RWPE2 (cell line): ENCODE measurements around the gene PDK3.

Experiments used
- ATAC-seq: fragments of 200-7000 bp; cut with Tn5 transposase; 3 replicates; pipeline ENCODE4 v1.9.1; 2021; ENCODE audit warnings: low read depth
- DNase-seq: peaks from one replicate; pipeline ENCODE4 v3.0.0-alpha.2; 2020; ENCODE audit warnings: low spot score
- H3K27ac ChIP-seq: fragments of 450-650 bp; 2 replicates; pipeline ENCODE4 v1.5.1; 2017; ENCODE audit warnings: mild to moderate bottlenecking; ENCODE audit not compliant: poor library complexity, severe bottlenecking
- H3K27me3 ChIP-seq: fragments of 250-450 bp; sonication (Bioruptor Pico); 2 replicates; pipeline ENCODE4 v1.5.1; 2021; ENCODE audit warnings: mild to moderate bottlenecking, moderate library complexity; ENCODE audit not compliant: insufficient read depth, poor library complexity, severe bottlenecking
- H3K36me3 ChIP-seq: fragments of 250-450 bp; sonication (Bioruptor Pico); 2 replicates; pipeline ENCODE4 v1.5.1; 2020; ENCODE audit warnings: low read depth, mild to moderate bottlenecking, moderate library complexity
- H3K4me1 ChIP-seq: fragments of 250-450 bp; sonication (Bioruptor Pico); 2 replicates; pipeline ENCODE4 v1.5.1; 2021; ENCODE audit warnings: mild to moderate bottlenecking, moderate library complexity; ENCODE audit not compliant: insufficient read depth, poor library complexity, severe bottlenecking
- H3K4me3 ChIP-seq: fragments of 250-450 bp; sonication (Bioruptor Pico); 2 replicates; pipeline ENCODE4 v1.5.1; 2021; ENCODE audit warnings: mild to moderate bottlenecking, moderate library complexity; ENCODE audit not compliant: severe bottlenecking
- H3K9me3 ChIP-seq: fragments of 250-450 bp; sonication (Bioruptor Pico); 2 replicates; pipeline ENCODE4 v1.5.1; 2021; ENCODE audit warnings: mild to moderate bottlenecking, moderate library complexity; ENCODE audit not compliant: severe bottlenecking
- TF ChIP-seq, protein P1 (sequence below): fragments of 450-650 bp; IDR thresholded peaks from one replicate; pipeline ENCODE4 v1.5.1; 2017; ENCODE audit warnings: mild to moderate bottlenecking, moderate library complexity; ENCODE audit not compliant: poor library complexity, severe bottlenecking

Gene PDK3

DNA sequence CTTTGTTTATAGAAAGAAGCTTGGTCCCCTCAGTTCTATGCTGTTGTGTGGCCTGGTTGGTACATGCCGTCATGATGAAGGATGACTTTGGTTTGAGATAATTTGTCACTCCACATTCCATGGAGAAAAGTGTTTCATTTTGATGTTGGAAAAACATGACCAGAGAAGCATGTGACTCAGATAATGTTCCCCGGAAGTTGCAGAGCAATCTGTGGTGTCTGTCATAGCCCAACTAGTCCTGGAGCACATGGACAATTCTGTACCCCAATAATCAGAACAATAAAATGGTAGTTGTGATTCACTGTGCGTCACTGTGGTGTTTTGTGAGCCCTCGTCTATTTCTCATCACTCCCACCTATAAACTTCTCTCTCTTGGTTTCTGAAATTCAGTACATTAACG lies 85.1 kb downstream of the PDK3 start:
- Histone ChIP-seq H3K27me3 (no peaks in the 10 kb centered on the region), H3K36me3 (no peaks in the 10 kb centered on the region), H3K4me1 (no peaks in the 10 kb centered on the region), H3K27ac (no peak overlapping the region), H3K4me3 (no peak overlapping the region), H3K9me3 (no peaks in the 10 kb centered on the region)
- ATAC-seq (no peak), DNase-seq (no peak)
- TF ChIP-seq, protein P1, sequence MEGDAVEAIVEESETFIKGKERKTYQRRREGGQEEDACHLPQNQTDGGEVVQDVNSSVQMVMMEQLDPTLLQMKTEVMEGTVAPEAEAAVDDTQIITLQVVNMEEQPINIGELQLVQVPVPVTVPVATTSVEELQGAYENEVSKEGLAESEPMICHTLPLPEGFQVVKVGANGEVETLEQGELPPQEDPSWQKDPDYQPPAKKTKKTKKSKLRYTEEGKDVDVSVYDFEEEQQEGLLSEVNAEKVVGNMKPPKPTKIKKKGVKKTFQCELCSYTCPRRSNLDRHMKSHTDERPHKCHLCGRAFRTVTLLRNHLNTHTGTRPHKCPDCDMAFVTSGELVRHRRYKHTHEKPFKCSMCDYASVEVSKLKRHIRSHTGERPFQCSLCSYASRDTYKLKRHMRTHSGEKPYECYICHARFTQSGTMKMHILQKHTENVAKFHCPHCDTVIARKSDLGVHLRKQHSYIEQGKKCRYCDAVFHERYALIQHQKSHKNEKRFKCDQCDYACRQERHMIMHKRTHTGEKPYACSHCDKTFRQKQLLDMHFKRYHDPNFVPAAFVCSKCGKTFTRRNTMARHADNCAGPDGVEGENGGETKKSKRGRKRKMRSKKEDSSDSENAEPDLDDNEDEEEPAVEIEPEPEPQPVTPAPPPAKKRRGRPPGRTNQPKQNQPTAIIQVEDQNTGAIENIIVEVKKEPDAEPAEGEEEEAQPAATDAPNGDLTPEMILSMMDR: no peak

GRCh38 chrX:24553011-24553410 lies 87.9 kb downstream of the PDK3 start:
- Histone ChIP-seq H3K27me3 (no peaks in the 10 kb centered on the region), H3K27ac (no peak overlapping the region), H3K9me3 (no peaks in the 10 kb centered on the region), H3K36me3 (no peaks in the 10 kb centered on the region), H3K4me3 (no peak overlapping the region), H3K4me1 (no peaks in the 10 kb centered on the region)
- TF ChIP-seq, protein P1: no peak
- DNase-seq: no peak
- ATAC-seq: no peak

GRCh38 chrX:24561121-24561520 lies 96.0 kb downstream of the PDK3 start:
- H3K27ac ChIP-seq: no peak overlapping the region
- H3K36me3 ChIP-seq: no peaks in the 10 kb centered on the region
- H3K4me3 ChIP-seq: no peak overlapping the region
- TF ChIP-seq, protein P1: no peak
- ATAC-seq (no peak), DNase-seq (no peak)
- H3K4me1 ChIP-seq: no peaks in the 10 kb centered on the region
- H3K9me3 ChIP-seq: no peaks in the 10 kb centered on the region
- H3K27me3 ChIP-seq: no peaks in the 10 kb centered on the region

- Histone ChIP-seq H3K27ac (no peak overlapping the region), H3K27me3 (no peaks in the 10 kb centered on the region), H3K4me1 (no peaks in the 10 kb centered on the region), H3K4me3 (no peak overlapping the region), H3K36me3 (no peaks in the 10 kb centered on the region), H3K9me3 (no peaks in the 10 kb centered on the region)
- TF ChIP-seq, protein P1: no peak
- ATAC-seq (no peak), DNase-seq (no peak)
Measured at GRCh38 chrX:24563291-24564010, 98.4 kb downstream of the PDK3 start.

DNA sequence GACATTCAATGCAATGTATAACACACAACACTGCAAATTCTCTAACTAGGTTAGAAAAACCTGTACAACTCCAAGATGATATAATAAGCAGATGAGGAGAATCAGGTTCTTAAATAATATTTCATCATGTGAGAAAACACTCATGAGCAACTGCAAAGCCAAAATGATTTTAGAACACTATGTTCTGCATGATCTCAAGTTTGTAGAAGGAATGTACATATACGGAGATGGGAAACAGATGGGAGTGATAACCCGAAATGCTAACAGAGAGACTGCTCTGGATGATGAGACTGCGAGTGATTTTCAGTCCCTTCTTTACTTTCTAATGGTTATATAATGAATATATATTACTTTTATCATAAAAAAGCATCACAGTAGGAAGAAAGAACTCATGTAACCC lies 101.2 kb downstream of the PDK3 start:
- no peaks in the 10 kb centered on the region for H3K27me3 ChIP-seq
- H3K4me1 ChIP-seq: no peaks in the 10 kb centered on the region
- no peak for ATAC-seq
- DNase-seq: no peak
- H3K27ac ChIP-seq: no peak overlapping the region
- no peaks in the 10 kb centered on the region for H3K9me3 ChIP-seq
- H3K4me3 ChIP-seq: no peak overlapping the region
- no peaks in the 10 kb centered on the region for H3K36me3 ChIP-seq
- TF ChIP-seq, protein P1: no peak
